ENCODE measurements around the gene VSTM4.

DNA sequence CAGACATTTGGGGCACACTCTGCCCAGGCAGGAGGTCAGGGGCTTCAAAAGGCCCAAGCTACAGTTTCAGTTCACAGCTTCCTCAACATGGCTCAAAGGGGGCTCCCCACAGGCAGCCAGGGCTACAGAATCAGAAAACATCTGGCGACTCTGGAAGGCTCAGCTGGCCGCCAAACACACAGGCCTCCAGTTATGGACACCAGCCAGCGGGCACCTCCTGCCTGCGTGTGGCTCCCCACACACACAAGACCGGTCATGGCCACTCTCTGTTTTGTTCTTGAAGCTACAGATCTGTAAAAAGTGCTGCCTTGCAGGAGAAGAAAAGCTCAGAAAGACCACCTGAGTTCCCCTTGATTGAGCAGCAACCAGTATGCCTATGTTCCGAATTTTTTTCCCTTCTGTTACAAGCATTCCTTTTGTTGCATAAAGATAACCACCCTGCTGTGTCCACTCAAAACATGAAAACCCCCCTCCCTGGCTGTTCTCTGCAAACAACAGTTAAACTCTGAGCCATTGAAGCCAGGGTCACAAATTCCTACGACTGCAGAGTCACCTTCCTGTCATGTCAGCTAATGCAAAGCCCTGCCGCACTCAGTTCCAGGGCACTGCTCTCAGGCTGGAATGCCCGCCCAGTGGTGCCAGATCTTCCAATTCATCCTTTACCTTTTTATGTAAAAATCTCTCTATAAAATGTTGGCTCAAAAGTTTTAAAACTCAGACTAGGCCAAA, 33.6 kb downstream of the VSTM4 start:
- TF ChIP-seq, protein P1, sequence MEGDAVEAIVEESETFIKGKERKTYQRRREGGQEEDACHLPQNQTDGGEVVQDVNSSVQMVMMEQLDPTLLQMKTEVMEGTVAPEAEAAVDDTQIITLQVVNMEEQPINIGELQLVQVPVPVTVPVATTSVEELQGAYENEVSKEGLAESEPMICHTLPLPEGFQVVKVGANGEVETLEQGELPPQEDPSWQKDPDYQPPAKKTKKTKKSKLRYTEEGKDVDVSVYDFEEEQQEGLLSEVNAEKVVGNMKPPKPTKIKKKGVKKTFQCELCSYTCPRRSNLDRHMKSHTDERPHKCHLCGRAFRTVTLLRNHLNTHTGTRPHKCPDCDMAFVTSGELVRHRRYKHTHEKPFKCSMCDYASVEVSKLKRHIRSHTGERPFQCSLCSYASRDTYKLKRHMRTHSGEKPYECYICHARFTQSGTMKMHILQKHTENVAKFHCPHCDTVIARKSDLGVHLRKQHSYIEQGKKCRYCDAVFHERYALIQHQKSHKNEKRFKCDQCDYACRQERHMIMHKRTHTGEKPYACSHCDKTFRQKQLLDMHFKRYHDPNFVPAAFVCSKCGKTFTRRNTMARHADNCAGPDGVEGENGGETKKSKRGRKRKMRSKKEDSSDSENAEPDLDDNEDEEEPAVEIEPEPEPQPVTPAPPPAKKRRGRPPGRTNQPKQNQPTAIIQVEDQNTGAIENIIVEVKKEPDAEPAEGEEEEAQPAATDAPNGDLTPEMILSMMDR (conservative IDR thresholded peaks at IDR 0.05; ENCODE audit: low read depth, low read length): no peak
- no peak for TF ChIP-seq RCOR1 (IDR thresholded peaks at IDR 0.05; ENCODE audit: insufficient replicate concordance, low read length)
